ENCODE data around the gene PWP2.
"Not testable (repeated sequence)": the region's sequence is repeated elsewhere in the genome, so short reads cannot be mapped to it uniquely, and the experiment has no call there.

Gene PWP2

GRCh38 chr21:44167527-44167926 lies 60.3 kb downstream of the PWP2 start:
- DNase-seq, result not testable (repeated sequence)

GRCh38 chr21:44170326-44170725 lies 63.1 kb downstream of the PWP2 start:
- DNase-seq, result not testable (repeated sequence)

GRCh38 chr21:44170863-44171262 lies 63.7 kb downstream of the PWP2 start:
- not testable (repeated sequence) for DNase-seq

GRCh38 chr21:44171962-44172572 lies 64.9 kb downstream of the PWP2 start:
- not testable (repeated sequence) for DNase-seq

- DNase-seq, result not testable (repeated sequence)
Observed at GRCh38 chr21:44172741-44173140, 65.5 kb downstream of the PWP2 start.

- not testable (repeated sequence) for DNase-seq
Observed at GRCh38 chr21:44175189-44175588, 68.0 kb downstream of the PWP2 start.

- DNase-seq, result not testable (repeated sequence)
Observed at GRCh38 chr21:44176127-44176526, 68.9 kb downstream of the PWP2 start.
